Neural crest cell (in vitro differentiated cells): Measurements from ENCODE around the gene ARHGAP23. TPM values are rescaled to one million over a fixed set of nuclear protein-coding genes. Genes with fewer than 3 reads are reported as not detected.

Experiments
- DNase-seq: peaks from one replicate; pipeline ENCODE4 v3.0.0; 2021; ENCODE audit warnings: low read depth, mixed read lengths, low spot score
- H3K27ac Mint-ChIP-seq: one replicate; pipeline ENCODE4 v1.8.0; 2021; ENCODE audit warnings: mild to moderate bottlenecking, mixed read lengths; ENCODE audit not compliant: unreplicated experiment
- H3K27me3 Mint-ChIP-seq: 2 replicates; pipeline ENCODE4 v1.8.0; 2021; ENCODE audit warnings: low read depth, mild to moderate bottlenecking, mixed read lengths
- H3K36me3 Mint-ChIP-seq: 2 replicates; pipeline ENCODE4 v1.8.0; 2021; ENCODE audit warnings: low read depth, mild to moderate bottlenecking, mixed read lengths
- H3K4me1 Mint-ChIP-seq: 2 replicates; pipeline ENCODE4 v1.8.0; 2021; ENCODE audit warnings: mixed read lengths
- H3K4me3 Mint-ChIP-seq: one replicate; pipeline ENCODE4 v1.8.0; 2021; ENCODE audit warnings: mild to moderate bottlenecking, mixed read lengths
- H3K9me3 Mint-ChIP-seq: 2 replicates; pipeline ENCODE4 v1.8.0; 2021; ENCODE audit warnings: mixed read lengths
- total RNA-seq: library from RNA; stranded (reverse); gene quantifications from 2 replicates; pipeline ENCODE4 v1.2.1, GENCODE V29; 2021
- TF ChIP-seq, protein P1 (sequence below): fragments of 200-600 bp; sonication (generic); conservative IDR thresholded peaks from 2 replicates; pipeline ENCODE4 v1.5.0; 2021; ENCODE audit warnings: antibody characterized with exemption, mild to moderate bottlenecking

ARHGAP23 gene
- total RNA-seq, 1 donor from 2014 or later: 30.0 TPM

DNA sequence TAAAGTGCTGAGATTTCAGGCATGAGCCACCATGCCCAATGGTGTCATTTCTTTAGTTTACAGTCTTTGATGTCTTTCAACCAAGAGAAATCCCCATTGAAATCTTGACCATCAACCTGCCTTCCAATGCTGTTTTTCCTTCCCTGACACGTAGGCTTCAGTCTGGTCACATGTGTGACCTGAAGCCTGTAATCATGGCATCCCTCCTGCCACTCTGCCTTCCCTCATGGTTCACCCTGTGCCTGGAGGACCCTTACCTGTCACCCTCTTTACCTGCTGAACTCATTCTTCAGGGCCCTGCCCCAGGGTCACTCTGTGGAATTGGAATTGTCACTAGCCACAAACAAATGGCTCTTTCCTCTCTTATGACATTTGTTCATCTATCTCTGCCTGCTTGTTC lies 18.1 kb upstream of the ARHGAP23 start:
- no peaks in the 10 kb centered on the region for H3K27me3 Mint-ChIP-seq
- DNase-seq: no peak
- no peaks in the 10 kb centered on the region for H3K36me3 Mint-ChIP-seq
- TF ChIP-seq, protein P1, sequence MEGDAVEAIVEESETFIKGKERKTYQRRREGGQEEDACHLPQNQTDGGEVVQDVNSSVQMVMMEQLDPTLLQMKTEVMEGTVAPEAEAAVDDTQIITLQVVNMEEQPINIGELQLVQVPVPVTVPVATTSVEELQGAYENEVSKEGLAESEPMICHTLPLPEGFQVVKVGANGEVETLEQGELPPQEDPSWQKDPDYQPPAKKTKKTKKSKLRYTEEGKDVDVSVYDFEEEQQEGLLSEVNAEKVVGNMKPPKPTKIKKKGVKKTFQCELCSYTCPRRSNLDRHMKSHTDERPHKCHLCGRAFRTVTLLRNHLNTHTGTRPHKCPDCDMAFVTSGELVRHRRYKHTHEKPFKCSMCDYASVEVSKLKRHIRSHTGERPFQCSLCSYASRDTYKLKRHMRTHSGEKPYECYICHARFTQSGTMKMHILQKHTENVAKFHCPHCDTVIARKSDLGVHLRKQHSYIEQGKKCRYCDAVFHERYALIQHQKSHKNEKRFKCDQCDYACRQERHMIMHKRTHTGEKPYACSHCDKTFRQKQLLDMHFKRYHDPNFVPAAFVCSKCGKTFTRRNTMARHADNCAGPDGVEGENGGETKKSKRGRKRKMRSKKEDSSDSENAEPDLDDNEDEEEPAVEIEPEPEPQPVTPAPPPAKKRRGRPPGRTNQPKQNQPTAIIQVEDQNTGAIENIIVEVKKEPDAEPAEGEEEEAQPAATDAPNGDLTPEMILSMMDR: no peak
- H3K4me3 Mint-ChIP-seq: no peak overlapping the region
- peaks cover 3% of the 10 kb centered on the region for H3K4me1 Mint-ChIP-seq
- H3K27ac Mint-ChIP-seq: no peak overlapping the region
- H3K9me3 Mint-ChIP-seq: no peaks in the 10 kb centered on the region

DNA sequence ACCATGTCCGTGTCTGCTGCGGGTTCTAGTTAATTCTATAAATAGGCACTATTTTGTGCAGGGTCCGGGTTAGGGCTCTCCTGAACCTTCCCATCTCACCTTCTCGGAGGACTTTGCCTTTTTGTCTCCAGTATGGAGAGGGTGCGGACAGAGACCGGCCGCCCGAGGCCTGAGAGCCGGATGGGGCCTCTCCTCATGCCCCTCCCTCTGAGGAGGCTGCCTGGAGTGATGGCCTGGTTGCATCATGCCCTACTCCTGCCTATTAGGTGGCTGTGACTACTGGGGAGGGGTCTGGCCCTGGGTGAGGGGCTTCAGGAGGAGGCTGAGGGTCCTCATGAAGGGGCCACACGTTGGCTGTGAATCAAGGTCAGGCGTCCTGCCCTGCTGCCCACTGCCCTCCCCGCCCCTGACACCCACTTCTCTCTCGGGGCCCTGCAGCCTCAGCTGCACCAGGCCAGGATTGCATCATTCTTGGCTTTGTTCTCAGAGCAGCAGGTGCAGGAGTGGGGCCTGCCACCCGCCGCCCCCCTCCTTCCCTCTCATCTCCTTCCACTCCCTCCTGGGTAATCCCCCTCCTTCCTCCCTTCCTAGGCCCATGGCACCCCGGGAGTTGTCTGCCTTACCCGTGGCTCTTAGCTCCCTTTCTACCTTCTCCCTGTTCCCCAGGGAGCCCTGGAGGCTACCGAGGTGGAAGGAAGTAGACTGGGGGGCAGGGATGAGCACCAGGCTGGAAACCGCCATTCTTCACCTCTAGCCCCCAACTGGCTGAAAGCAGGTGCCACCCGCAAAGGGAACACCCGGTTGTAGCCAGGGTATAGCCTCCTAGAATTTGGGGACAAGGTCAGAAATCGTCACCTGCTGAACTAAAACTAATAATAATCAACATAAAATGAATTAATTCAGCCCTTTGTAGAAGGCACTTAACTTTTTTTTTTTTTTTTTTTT lies 12.7 kb upstream of the ARHGAP23 start:
- Mint-ChIP-seq H3K9me3 (no peaks in the 10 kb centered on the region), H3K4me3 (peak overlapping the region; percentile 56), H3K36me3 (no peaks in the 10 kb centered on the region), H3K27me3 (peaks cover 33% of the 10 kb centered on the region), H3K27ac (peak overlapping the region; percentile 87), H3K4me1 (peaks cover 29% of the 10 kb centered on the region)
- peak; percentile 19 for DNase-seq
- TF ChIP-seq, protein P1: no peak

GRCh38 chr17:38416840-38417209 lies 11.4 kb upstream of the ARHGAP23 start:
- no peaks in the 10 kb centered on the region for H3K36me3 Mint-ChIP-seq
- no peak for DNase-seq
- TF ChIP-seq, protein P1: no peak
- peaks cover 46% of the 10 kb centered on the region for H3K27me3 Mint-ChIP-seq
- peak overlapping the region; percentile 78 for H3K4me3 Mint-ChIP-seq
- no peaks in the 10 kb centered on the region for H3K9me3 Mint-ChIP-seq
- peaks cover 31% of the 10 kb centered on the region for H3K4me1 Mint-ChIP-seq
- H3K27ac Mint-ChIP-seq: no peak overlapping the region

GRCh38 chr17:38417210-38417951 lies 10.9 kb upstream of the ARHGAP23 start:
- Mint-ChIP-seq H3K4me1 (peaks cover 37% of the 10 kb centered on the region), H3K27ac (no peak overlapping the region), H3K27me3 (peaks cover 51% of the 10 kb centered on the region), H3K36me3 (no peaks in the 10 kb centered on the region), H3K9me3 (no peaks in the 10 kb centered on the region), H3K4me3 (peak overlapping the region; percentile 78)
- TF ChIP-seq, protein P1: no peak
- peak; percentile 46 for DNase-seq

DNA sequence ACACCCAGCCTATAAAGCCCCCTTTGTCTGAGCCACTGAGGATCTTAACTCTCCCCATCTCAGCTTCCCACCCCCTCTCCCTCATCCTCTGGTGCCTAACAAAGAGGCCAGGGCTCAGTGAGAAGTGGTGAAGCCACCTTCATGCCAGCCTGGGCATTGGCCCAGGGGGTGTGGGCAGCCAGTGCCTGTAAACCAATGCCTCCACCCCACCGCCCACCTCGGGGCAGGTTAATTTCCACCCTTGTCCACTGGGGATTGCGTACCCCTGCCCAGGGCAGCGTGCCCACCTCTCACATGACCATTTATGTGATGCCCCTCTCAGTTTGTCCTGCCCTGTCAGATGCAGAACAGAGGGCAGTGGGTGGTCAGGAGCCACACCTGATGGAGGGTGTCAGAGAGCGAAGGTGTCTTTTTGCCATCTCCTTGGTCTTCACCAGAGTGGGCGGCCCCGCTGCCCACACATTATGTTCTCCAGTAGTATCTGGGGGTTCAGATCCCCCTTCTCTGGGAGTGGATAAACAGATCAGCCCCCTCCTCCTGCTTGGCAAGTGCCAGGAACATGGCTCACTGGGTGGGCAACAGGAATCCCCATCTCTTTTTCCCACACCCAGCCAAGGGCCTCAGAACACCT lies 10.1 kb upstream of the ARHGAP23 start:
- no peak for DNase-seq
- Mint-ChIP-seq H3K4me1 (peaks cover 37% of the 10 kb centered on the region), H3K9me3 (no peaks in the 10 kb centered on the region), H3K27ac (no peak overlapping the region), H3K36me3 (no peaks in the 10 kb centered on the region), H3K27me3 (peaks cover 56% of the 10 kb centered on the region), H3K4me3 (peak overlapping the region; percentile 83)
- TF ChIP-seq, protein P1: no peak
